Breast epithelium (tissue), 3 donors: ENCODE measurements around the gene OXLD1.

ENCODE experiments used
- POLR2A ChIP-seq: fragments of 450-650 bp; IDR thresholded peaks from one replicate; pipeline ENCODE4 v1.6.1; 2016; ENCODE audit warnings: antibody characterized with exemption, mild to moderate bottlenecking, moderate library complexity
- TF ChIP-seq, protein P1 (sequence below), 3 donors: fragments of 450-650 bp; IDR thresholded peaks; one replicate each; pipeline ENCODE4 v1.5.1; 2016 to 2017; ENCODE audit warnings: antibody characterized with exemption in 3 of 3, mild to moderate bottlenecking in 3 of 3, moderate library complexity in 3 of 3

DNA sequence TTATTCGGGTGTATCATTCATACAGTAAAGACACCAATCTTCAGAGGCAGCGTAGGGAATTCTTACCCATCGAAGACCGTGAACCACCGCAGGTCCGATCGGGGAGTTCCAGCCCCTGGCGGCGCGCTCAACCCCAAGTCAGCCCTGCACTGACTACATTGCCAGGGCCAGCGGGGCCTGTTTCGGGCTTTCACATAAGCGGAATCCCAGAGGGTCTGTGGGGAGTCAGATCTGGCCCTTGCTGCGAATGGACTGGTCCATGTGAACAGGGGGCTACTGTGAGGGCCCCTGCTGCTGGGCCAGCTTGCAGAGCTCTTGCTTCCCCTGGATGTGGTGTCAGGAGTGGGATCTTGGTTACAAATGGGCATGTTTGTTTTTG, 17.7 kb downstream of the OXLD1 start:
- TF ChIP-seq, protein P1, sequence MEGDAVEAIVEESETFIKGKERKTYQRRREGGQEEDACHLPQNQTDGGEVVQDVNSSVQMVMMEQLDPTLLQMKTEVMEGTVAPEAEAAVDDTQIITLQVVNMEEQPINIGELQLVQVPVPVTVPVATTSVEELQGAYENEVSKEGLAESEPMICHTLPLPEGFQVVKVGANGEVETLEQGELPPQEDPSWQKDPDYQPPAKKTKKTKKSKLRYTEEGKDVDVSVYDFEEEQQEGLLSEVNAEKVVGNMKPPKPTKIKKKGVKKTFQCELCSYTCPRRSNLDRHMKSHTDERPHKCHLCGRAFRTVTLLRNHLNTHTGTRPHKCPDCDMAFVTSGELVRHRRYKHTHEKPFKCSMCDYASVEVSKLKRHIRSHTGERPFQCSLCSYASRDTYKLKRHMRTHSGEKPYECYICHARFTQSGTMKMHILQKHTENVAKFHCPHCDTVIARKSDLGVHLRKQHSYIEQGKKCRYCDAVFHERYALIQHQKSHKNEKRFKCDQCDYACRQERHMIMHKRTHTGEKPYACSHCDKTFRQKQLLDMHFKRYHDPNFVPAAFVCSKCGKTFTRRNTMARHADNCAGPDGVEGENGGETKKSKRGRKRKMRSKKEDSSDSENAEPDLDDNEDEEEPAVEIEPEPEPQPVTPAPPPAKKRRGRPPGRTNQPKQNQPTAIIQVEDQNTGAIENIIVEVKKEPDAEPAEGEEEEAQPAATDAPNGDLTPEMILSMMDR (IDR thresholded peaks at IDR 0.05): no peak
- TF ChIP-seq POLR2A: no peak
